NT2/D1 (cell line): ENCODE results near the gene PCYT2.

Experiments
- SUZ12 ChIP-seq: IDR thresholded peaks from 2 replicates; pipeline ENCODE4 v1.6.1; 2011; ENCODE audit not compliant: insufficient read length, insufficient read depth; ENCODE audit errors: extremely low read depth
- YY1 ChIP-seq: IDR thresholded peaks from 2 replicates; pipeline ENCODE4 v1.6.1; 2011; ENCODE audit not compliant: insufficient read length, insufficient read depth
- ZNF274 ChIP-seq: IDR thresholded peaks from 2 replicates; pipeline ENCODE4 v1.6.1; 2011; ENCODE audit warnings: mild to moderate bottlenecking, low read depth, low read length

DNA sequence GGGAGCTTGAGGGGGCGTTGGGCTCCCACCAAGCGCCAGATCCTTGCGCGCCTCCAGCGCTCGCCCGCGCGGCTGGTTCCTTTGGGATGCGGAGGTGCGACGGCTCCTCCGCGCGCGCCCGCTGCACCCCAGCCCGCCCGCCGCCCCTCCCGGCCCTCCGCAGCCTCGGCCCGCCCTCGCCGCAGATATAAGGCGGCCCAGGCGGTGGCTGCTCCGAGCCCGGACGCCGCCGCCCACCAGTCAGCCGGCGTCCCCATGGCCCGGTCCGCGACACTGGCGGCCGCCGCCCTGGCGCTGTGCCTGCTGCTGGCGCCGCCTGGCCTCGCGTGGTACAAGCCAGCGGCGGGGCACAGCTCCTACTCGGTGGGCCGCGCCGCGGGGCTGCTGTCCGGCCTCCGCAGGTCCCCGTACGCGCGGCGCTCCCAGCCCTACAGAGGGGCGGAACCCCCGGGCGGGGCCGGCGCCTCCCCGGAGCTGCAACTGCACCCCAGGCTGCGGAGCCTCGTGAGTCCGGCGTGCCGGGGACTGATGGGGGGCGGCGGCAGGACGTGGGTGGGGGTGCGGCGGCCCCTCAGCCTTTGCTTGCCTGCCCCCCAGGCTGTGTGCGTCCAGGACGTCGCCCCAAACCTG, 9.1 kb downstream of the PCYT2 start, which contains the start of gene NPB:
- no peak for TF ChIP-seq ZNF274
- no peak for TF ChIP-seq YY1
- TF ChIP-seq SUZ12 = no peak
